CD4-positive, alpha-beta T cell treated with Interleukin-4 for 4 hours (primary cell): ENCODE measurements around the gene NRG2.

Source experiments
- DNase-seq: peaks from one replicate; pipeline ENCODE4 v3.0.0-alpha.2; 2020

Gene NRG2

GRCh38 chr5:140040358-140040757 is 2.7 kb downstream of the NRG2 start:
- DNase-seq, result no peak

- no peak for DNase-seq
Observed at GRCh38 chr5:140039561-140039960, 3.5 kb downstream of the NRG2 start.

- DNase-seq, result no peak
Observed at GRCh38 chr5:140038373-140038957, 4.6 kb downstream of the NRG2 start.

GRCh38 chr5:140037012-140037411 is 6.1 kb downstream of the NRG2 start:
- DNase-seq, result no peak

- no peak for DNase-seq
Observed at GRCh38 chr5:140035881-140036280, 7.2 kb downstream of the NRG2 start.

GRCh38 chr5:140033037-140033760 is 9.9 kb downstream of the NRG2 start:
- DNase-seq, result no peak

GRCh38 chr5:140032296-140032695 is 10.8 kb downstream of the NRG2 start:
- no peak for DNase-seq

GRCh38 chr5:140027807-140028206 is 15.3 kb downstream of the NRG2 start:
- no peak for DNase-seq

GRCh38 chr5:140025736-140026135 is 17.4 kb downstream of the NRG2 start:
- DNase-seq, result no peak

GRCh38 chr5:140024928-140025327 is 18.2 kb downstream of the NRG2 start:
- no peak for DNase-seq

- DNase-seq, result no peak
Observed at GRCh38 chr5:140023611-140024191, 19.4 kb downstream of the NRG2 start.

GRCh38 chr5:140020601-140021177 is 22.4 kb downstream of the NRG2 start:
- DNase-seq, result no peak

- DNase-seq, result no peak
Observed at GRCh38 chr5:140018920-140019644, 24.0 kb downstream of the NRG2 start.

- no peak for DNase-seq
Observed at GRCh38 chr5:140018517-140018916, 24.6 kb downstream of the NRG2 start.

- DNase-seq, result no peak
Observed at GRCh38 chr5:140018096-140018481, 25.0 kb downstream of the NRG2 start.

GRCh38 chr5:140017397-140018095 is 25.6 kb downstream of the NRG2 start:
- no peak for DNase-seq

GRCh38 chr5:140015706-140016105 is 27.4 kb downstream of the NRG2 start:
- no peak for DNase-seq

GRCh38 chr5:140014751-140015150 is 28.3 kb downstream of the NRG2 start:
- no peak for DNase-seq

GRCh38 chr5:140013536-140013935 is 29.6 kb downstream of the NRG2 start:
- no peak for DNase-seq

- DNase-seq, result no peak
Observed at GRCh38 chr5:140012443-140012842, 30.7 kb downstream of the NRG2 start.

- DNase-seq, result no peak
Observed at GRCh38 chr5:140011297-140011802, 31.7 kb downstream of the NRG2 start.

- no peak for DNase-seq
Observed at GRCh38 chr5:140010798-140011197, 32.3 kb downstream of the NRG2 start.

GRCh38 chr5:140007311-140007710 is 35.8 kb downstream of the NRG2 start:
- DNase-seq, result no peak
